ENCODE measurements around the gene ZGLP1.
A peak's percentile ranks its signal among the peaks of the same experiment; 100 is the strongest.
"Not testable (repeated sequence)": the region's sequence is repeated elsewhere in the genome, so short reads cannot be mapped to it uniquely, and the experiment has no call there.

The ZGLP1 gene

GRCh38 chr19:10309423-10309822 lies at the start of gene ZGLP1:
ZGLP1 (minus strand) TSS chr19:10309815.
- no peak for DNase-seq (ENCODE audit: low read depth in 2 of 2)

- no peak for DNase-seq (ENCODE audit: low read depth in 2 of 2)
Measured at GRCh38 chr19:10356431-10356830, 46.8 kb upstream of the ZGLP1 start.

- DNase-seq (ENCODE audit: low read depth in 2 of 2), result peak in 1 of 2 donors; percentile 37
Measured at GRCh38 chr19:10353793-10354391, 44.3 kb upstream of the ZGLP1 start.

GRCh38 chr19:10352764-10353671 lies 43.4 kb upstream of the ZGLP1 start:
- no peak for DNase-seq (ENCODE audit: low read depth in 2 of 2)

- no peak for DNase-seq (ENCODE audit: low read depth in 2 of 2)
Measured at GRCh38 chr19:10346509-10346908, 36.9 kb upstream of the ZGLP1 start.

GRCh38 chr19:10344780-10345179 lies 35.2 kb upstream of the ZGLP1 start:
- DNase-seq (ENCODE audit: low read depth in 2 of 2), result no peak

GRCh38 chr19:10343495-10343894 lies 33.9 kb upstream of the ZGLP1 start:
- DNase-seq (ENCODE audit: low read depth in 2 of 2), result no peak

GRCh38 chr19:10339977-10340376 lies 30.4 kb upstream of the ZGLP1 start:
- no peak for DNase-seq (ENCODE audit: low read depth in 2 of 2)

- peak; percentile 33 to 57 for DNase-seq (ENCODE audit: low read depth in 2 of 2)
Measured at GRCh38 chr19:10339380-10339960, 29.9 kb upstream of the ZGLP1 start, which contains the start of gene ICAM3. ICAM3 (minus strand) TSS chr19:10339624; CDS start chr19:10339614, 10 bp downstream.

- DNase-seq (ENCODE audit: low read depth in 2 of 2), result no peak
Measured at GRCh38 chr19:10338940-10339339, 29.3 kb upstream of the ZGLP1 start.

- not testable (repeated sequence) for DNase-seq (ENCODE audit: low read depth in 2 of 2)
Measured at GRCh38 chr19:10336725-10337124, 27.1 kb upstream of the ZGLP1 start.

GRCh38 chr19:10335352-10335985 lies 25.9 kb upstream of the ZGLP1 start:
- DNase-seq (ENCODE audit: low read depth in 2 of 2), result no peak

- peak in 1 of 2 donors; percentile 35 for DNase-seq (ENCODE audit: low read depth in 2 of 2)
Measured at GRCh38 chr19:10334588-10335351, 25.2 kb upstream of the ZGLP1 start.

- DNase-seq (ENCODE audit: low read depth in 2 of 2), result no peak
Measured at GRCh38 chr19:10333758-10334587, 24.4 kb upstream of the ZGLP1 start.

- peak; percentile 96 to 97 for DNase-seq (ENCODE audit: low read depth in 2 of 2)
Measured at GRCh38 chr19:10332965-10333757, 23.5 kb upstream of the ZGLP1 start, which contains the start of gene RAVER1. RAVER1 (minus strand) TSS chr19:10333529; CDS start chr19:10333507, 22 bp downstream.

GRCh38 chr19:10332158-10332964 lies 22.7 kb upstream of the ZGLP1 start:
- DNase-seq (ENCODE audit: low read depth in 2 of 2), result no peak

GRCh38 chr19:10329555-10329954 lies 19.9 kb upstream of the ZGLP1 start:
- DNase-seq (ENCODE audit: low read depth in 2 of 2), result no peak

- DNase-seq (ENCODE audit: low read depth in 2 of 2), result no peak
Measured at GRCh38 chr19:10328558-10329429, 19.2 kb upstream of the ZGLP1 start.

Data from stimulated activated CD4-positive, alpha-beta T cell treated with anti-CD3 and anti-CD28 coated beads, Interleukin-1b, Interleukin-23, amount 100 ng/mL, for 4 hours (primary cell).